Activated CD4-positive, alpha-beta T cell treated with anti-CD3 and anti-CD28 coated beads for 4 hours (primary cell): ENCODE results near the gene SHROOM3.

Source experiments
- DNase-seq, 2 donors: peaks; one replicate each; pipeline ENCODE4 v3.0.0-alpha.2; 2020

SHROOM3 gene

DNA sequence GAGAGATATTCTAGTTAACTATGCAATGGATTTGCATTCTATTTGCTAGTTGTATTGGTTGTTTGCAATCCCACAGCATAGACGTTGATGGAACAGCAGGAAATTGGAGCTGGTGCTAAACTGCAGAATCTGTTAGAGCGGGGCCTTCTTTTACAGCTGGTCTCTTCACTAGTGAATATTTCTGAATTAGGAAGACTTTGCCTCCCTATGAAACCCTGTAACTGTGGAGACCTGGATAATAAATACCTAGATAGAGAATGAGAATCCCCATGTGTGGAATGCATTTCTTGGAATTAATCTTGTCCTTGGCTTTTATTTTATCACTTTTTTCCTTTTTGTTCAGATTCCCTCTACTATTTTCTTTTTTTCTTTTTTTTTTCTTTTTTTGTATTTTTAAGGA lies 109.7 kb downstream of the SHROOM3 start:
- DNase-seq, result no peak

GRCh38 chr4:76545226-76545884 lies 110.3 kb downstream of the SHROOM3 start:
- DNase-seq, result no peak

- DNase-seq, result no peak
Measured at GRCh38 chr4:76546327-76546726, 111.3 kb downstream of the SHROOM3 start.

- no peak for DNase-seq
Measured at GRCh38 chr4:76546759-76547742, 112.0 kb downstream of the SHROOM3 start.

DNA sequence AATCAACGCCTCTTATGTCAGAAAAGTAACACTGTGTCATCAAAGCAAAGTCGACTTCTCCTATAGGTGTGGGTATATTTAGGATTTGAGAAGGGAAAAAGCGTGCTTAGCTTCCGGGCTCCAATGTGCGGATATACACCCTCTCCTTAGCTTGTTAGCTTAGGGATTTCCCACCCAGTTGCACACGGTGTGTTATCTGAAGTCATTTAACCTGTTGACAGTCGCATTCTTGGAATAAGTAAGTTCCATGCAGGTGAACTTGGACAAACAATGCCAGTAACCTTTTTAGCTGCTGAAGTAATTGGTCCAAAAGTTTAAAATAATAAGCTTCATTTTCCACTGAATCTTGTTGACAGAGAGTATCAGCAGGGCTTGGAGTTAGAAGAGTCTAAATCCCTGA lies 113.7 kb downstream of the SHROOM3 start:
- DNase-seq, result no peak

DNA sequence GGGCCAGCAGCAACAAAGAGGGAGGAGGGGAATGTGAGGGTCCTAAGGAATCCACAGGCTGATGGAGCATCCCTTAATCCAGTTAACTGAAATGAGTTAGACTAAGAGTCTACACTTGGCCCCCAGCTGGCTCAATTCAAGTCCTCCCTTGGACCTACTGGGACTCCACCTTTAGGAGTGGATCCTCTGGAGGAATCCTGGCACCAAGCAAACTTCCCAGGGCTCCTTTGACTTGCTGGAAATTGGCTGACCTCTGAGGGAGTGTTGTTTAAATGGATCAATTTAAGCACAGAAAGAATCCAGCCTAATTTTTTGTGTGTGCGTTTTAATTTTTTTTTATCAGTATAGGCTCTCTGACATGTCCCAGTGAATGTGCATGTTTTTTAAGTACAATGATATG lies 114.7 kb downstream of the SHROOM3 start:
- no peak for DNase-seq

DNA sequence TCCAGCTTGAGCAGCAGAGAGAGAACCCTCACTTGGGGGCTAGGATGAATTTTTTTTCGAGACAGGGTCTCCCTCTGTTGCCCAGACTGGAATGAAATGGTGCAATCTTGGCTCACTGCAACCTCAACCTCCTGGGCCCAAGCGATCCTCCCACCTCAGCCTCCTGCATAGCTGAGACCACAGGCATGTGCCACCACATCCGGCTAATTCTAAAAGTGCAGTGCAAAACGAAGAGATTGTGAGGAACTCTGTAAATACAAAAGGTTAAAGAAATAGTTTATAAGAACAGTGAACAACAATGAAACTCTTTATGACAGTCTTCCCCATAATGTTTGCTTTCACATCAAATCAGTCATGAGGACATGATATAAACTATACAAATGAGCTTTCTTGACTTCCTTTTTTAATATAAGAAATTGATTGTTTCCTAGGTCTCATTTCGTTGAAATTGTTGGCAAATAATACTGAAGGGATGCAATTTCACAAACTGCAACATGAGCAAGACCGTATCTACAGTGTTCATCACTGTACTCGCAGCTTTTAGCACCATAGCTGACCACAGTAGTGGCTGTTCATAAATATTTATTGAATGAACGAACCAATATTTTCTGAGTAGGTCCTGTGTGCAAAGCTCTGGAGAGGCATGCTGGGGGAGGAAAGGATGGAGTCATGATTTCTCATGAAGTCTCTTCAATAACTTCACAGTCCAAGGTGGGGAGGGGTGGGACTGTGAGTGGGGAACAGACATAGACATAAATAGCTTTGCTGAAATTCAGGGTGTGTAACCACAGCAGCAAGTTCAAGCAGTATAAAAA lies 116.1 kb downstream of the SHROOM3 start:
- no peak for DNase-seq

GRCh38 chr4:76554630-76555029 lies 119.6 kb downstream of the SHROOM3 start:
- no peak for DNase-seq

- no peak for DNase-seq
Measured at GRCh38 chr4:76556452-76556851, 121.4 kb downstream of the SHROOM3 start.

GRCh38 chr4:76558396-76559235 lies 123.6 kb downstream of the SHROOM3 start:
- DNase-seq, result no peak

DNA sequence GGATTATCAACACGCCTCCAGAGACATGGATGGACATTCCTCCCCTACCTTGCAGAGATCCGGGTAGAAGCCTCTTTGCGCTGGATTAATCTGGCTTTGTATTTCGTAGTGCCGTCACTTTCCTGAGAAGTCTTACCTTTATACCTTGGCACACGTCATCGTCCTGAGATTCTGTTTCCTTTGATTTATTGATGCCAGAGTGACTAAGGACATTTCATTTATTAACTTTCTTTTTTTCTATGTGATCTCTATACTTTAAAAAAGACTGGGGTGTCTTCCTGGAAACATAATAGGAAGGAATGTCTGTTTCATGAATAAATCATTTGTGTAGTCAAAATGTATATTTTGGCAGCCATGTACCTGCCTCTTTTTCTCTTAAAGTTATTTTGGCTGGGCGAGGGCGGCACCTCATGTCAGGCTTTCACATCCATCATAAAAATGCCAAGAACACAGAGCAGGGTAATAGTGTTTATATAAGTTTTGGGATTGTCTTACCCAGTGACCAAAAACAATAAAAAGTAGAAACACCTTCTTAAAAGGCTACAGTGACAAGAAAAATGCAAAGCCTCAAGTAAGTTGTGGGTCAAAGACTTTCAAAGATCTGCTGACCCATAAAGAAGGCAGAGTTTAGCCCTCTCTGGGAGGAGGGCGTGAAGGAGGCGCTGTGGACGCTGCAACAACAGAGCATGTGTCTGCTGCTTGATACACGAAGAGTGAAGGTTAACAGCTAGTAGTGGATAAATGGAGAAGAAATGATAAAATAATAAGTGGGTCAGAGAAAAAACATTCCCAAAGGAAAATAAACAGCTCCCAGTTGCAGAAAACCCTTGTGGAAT lies 124.4 kb downstream of the SHROOM3 start:
- DNase-seq, result no peak

DNA sequence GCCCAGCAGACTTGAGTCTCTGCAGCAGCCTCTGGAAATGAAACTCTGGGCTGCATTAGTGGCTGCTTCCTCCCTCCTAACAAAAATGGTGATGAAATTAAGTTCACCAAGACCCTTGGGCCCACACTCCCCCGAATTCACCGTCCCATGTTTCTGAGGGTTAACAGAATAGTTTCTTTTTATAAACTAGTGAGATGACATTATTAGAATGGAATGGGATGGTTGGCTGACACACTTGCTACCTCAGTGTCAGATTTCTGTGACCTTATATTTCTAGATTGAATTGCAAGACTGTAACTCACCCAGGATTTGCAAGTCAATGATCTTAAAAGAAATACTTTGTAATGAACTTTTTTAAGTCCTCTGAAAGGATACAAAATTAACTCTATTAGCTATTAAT lies 127.1 kb downstream of the SHROOM3 start:
- DNase-seq, result no peak

DNA sequence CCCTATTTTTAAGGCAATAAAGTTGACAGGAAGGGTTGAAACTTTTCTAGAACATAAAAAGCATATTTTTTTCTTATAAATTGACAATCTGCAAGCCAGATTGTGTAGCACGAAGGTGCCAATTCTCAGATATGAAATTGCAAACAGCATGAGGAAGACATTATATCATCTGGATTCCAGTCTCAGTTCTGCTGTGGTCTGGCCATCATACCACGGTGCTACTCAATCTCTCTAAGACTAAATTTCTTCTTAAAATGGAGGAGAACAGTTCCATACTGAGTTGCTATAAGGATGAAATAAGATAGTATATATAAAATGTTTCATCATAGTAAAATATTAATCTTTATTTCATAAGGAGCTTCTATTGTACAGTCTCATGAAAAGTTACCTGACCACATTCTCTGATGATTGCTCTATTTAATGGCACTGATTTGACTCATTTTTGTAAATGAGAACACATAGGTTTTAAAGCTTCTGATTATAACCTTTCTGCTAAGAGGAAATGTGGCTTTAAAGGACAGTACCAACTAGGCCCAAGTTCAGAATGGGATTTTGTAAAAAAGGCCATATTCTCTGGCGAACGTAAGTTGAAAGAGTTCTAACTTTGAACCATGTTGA lies 127.9 kb downstream of the SHROOM3 start:
- DNase-seq, result no peak

DNA sequence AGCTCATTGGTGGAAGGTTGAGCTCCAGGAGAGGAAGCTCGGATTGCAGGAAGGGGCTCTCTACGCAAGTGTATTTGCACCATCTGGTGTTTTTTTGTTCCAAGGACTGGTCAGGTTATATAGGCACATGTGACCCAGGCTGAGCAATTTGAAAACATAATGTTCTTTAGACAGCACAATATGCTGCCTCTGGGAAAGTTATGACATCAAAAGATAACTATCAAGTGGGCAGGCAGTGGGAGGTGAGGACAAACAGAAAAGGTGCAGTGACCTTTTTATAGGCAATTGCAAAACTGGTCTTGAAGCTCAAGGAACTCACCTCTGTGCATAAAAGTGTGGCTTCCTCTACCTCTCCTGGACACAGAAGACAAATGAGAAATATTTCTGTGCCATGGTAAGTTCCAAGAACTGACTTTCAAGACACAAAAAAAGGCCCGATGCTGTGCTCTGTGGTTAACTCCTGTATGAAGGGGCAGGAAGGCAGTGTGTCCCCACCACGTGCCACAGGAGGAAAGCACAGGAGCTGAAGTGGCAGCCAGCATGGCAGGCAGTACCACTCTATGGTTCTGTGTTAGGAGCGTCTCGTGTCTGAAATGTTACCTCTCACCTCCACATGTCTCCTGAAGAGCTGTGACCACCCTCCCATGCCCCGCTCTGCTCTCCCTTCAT lies 128.6 kb downstream of the SHROOM3 start:
- no peak for DNase-seq

DNA sequence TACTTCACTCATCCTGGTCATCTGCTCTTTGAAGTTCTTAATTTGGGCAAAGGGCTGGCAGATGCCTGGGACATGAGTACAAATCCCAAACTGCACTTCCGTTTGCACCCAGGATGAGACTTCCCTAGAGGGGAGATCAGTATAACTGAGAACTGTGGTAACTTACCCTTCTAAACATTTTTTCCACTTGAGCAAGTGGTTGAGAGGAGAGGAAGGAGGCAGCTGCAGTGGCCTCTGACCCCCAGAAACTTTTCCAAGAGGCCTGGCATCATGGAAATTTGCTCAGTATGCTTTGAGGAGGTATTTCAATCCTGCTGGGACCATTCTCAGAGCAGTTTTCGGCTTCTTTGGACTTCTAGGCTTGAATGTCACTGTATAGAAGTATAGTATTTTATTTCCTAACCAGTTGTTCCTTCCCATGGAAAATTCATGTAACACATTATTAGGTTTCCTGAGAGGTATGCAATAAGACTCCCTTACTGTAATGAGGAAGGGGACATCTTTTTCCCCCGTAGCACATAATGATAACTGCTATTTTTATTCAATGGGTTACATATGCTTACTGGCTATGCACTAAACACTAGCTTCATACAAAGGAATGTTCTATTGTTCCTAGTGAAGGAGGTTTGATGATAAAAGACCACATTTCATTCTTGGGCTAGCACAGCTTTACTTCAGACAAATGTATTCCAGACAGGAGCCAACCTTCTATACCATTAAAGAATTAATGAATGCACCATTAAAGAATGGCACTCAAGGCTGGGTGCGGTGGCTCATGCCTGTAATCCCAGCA lies 129.3 kb downstream of the SHROOM3 start:
- DNase-seq, result no peak

DNA sequence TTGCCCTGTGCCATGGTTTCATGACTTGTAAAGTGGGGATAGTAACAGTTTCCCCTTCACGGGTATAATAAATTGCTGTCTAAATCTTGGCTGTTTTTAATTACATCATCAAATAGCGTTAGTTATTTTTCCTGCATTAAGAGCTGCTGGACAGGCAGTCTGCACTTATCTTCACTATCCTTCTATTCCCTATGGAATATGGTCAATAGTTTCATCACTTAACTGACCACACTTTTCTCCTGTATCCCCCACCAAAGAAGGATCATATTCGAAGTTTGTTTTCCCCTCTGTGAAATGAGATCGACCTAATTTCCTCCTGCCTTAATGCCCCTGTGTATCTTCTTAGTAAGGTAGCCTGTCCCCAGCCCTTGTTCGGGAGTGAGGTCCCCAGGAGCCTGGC lies 133.2 kb downstream of the SHROOM3 start:
- no peak for DNase-seq

DNA sequence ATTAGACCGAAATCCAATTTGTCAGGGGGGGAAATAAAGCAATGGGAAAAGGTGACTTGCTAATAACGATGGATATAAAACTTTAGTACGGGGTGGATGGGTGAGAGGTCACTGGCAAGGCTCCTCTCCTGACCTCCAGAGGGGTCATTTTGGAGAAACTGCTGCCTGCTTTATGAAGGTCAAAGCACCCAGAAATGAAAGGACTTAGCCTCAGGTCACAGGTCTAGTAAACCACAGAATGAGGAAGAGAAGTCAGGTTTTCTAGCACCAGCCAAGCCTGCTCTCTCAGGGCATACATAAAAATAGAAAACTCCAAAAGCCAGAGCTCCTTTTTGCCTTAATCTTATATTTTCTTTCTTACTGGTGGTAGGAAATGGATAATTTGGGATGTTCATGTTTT lies 134.2 kb downstream of the SHROOM3 start:
- DNase-seq, result no peak

DNA sequence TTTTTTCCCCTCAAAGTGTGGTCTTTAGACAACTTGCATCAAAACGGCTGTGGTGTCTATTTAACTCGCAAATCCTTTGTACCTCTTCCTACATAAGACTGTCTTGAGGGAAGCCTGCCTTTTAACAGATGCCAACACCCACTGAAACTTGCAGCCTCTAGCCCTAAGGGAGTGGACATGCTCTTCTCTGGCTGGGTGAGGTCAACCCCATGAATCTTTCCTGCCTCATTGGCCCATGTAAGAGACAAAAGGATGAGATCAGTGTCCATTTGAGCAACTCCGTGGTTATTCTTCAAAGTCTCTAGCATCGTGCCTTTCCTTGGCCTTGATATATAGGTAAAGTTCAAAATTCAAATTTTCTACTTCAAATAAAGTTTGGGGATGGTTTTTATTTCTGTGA lies 134.7 kb downstream of the SHROOM3 start:
- DNase-seq, result no peak

GRCh38 chr4:76570141-76570973 lies 135.3 kb downstream of the SHROOM3 start:
- DNase-seq, result no peak
